ENCODE data around the gene KSR2.

Gene KSR2

DNA sequence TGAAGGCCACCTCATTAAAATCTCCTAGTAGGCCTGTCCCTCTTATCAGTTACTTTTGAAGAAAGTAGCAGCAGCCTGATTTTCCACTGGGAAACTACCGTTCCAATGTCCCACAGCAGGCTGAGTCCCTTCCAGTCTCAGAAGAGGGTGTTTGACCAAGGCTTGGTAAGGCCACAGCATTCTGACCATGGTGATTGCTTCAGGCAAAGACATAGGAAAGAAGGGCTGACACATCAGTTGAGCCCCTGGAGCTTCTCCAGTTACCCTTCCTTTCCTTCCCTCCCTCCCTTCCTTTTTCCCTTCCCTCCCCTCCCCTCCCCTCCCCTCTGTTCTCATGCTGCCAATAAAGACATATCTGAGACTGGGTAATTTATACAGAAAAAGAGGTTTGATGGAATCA, 373.0 kb downstream of the KSR2 start:
- DNase-seq, result no peak
- H3K4me1 ChIP-seq, result no peaks in the 10 kb centered on the region
- no peaks in the 10 kb centered on the region for H3K27me3 ChIP-seq
- H3K4me3 ChIP-seq, result no peak overlapping the region
- no peaks in the 10 kb centered on the region for H3K36me3 ChIP-seq
- TF ChIP-seq CTCF (IDR thresholded peaks at IDR 0.05), result no peak
- H3K27ac ChIP-seq, result no peak overlapping the region
- intact Hi-C loops (cut with DNase I; ENCODE audit: low total_unique reads), result no loop called here
- peaks cover 0 to 4% (median 0%) of the 10 kb centered on the region in 3 donors for H3K9me3 ChIP-seq

DNA sequence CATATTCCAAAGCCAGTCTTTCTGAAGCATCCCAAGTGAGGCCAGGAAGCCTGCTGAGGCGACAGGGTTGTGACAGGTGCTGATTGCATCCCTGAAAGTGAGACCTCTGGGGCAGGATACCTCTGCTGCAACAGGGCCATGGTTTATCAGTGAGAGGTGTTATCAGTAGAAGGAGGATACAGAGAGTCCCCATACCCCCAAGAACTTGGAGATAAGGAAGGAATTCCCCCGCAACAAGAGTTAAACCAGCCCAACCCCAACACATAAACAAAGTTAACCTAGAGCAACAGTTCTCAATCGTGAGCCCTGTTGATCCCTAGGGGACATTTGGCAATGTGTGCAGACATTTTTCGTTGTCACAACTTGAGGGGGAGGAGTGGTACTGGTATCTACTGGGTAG, 374.3 kb downstream of the KSR2 start:
- Histone ChIP-seq H3K4me3 (no peak overlapping the region), H3K4me1 (no peaks in the 10 kb centered on the region), H3K27ac (no peak overlapping the region), H3K27me3 (no peaks in the 10 kb centered on the region), H3K36me3 (no peaks in the 10 kb centered on the region), H3K9me3 (peaks cover 0 to 12% (median 9%) of the 10 kb centered on the region in 3 donors)
- TF ChIP-seq CTCF (IDR thresholded peaks at IDR 0.05), result no peak
- intact Hi-C loops (cut with DNase I; ENCODE audit: low total_unique reads), result no loop called here
- DNase-seq, result no peak

- no peak for TF ChIP-seq CTCF (IDR thresholded peaks at IDR 0.05)
- intact Hi-C loops (cut with DNase I; ENCODE audit: low total_unique reads), result no loop called here
- no peaks in the 10 kb centered on the region for H3K27me3 ChIP-seq
- no peaks in the 10 kb centered on the region for H3K4me1 ChIP-seq
- H3K4me3 ChIP-seq, result no peak overlapping the region
- DNase-seq, result no peak
- H3K9me3 ChIP-seq, result peaks cover 0 to 12% (median 9%) of the 10 kb centered on the region in 3 donors
- no peak overlapping the region for H3K27ac ChIP-seq
- H3K36me3 ChIP-seq, result no peaks in the 10 kb centered on the region
These were observed 374.9 kb downstream of the KSR2 start for GRCh38 chr12:117593815-117594400.

- Histone ChIP-seq H3K4me1 (no peaks in the 10 kb centered on the region), H3K4me3 (no peak overlapping the region), H3K9me3 (peaks cover 0 to 12% (median 9%) of the 10 kb centered on the region in 3 donors), H3K27ac (no peak overlapping the region), H3K27me3 (no peaks in the 10 kb centered on the region), H3K36me3 (no peaks in the 10 kb centered on the region)
- intact Hi-C loops (cut with DNase I; ENCODE audit: low total_unique reads), result no loop called here
- DNase-seq, result no peak
- no peak for TF ChIP-seq CTCF (IDR thresholded peaks at IDR 0.05)
These were observed 376.0 kb downstream of the KSR2 start for GRCh38 chr12:117592588-117593305.

GRCh38 chr12:117590999-117591398, 377.8 kb downstream of the KSR2 start:
- intact Hi-C loops (cut with DNase I; ENCODE audit: low total_unique reads), result no loop called here
- Histone ChIP-seq H3K36me3 (no peaks in the 10 kb centered on the region), H3K4me3 (no peak overlapping the region), H3K27ac (no peak overlapping the region), H3K27me3 (peaks cover 0 to 3% of the 10 kb centered on the region in 2 donors), H3K4me1 (no peaks in the 10 kb centered on the region), H3K9me3 (peaks cover 0 to 12% (median 9%) of the 10 kb centered on the region in 3 donors)
- no peak for DNase-seq
- TF ChIP-seq CTCF (IDR thresholded peaks at IDR 0.05), result no peak
